ENCODE results near the gene KRT32. TPM values are rescaled to one million over a fixed set of nuclear protein-coding genes. Genes with fewer than 3 reads are reported as not detected.

Gene KRT32
- total RNA-seq, 1 experiment from 2014 or later, result not detected

GRCh38 chr17:41503202-41503601, 36.0 kb upstream of the KRT32 start:
- Histone ChIP-seq H3K27me3 (replicated peaks; ENCODE audit: insufficient read depth, low read depth, low read length, poor library complexity) (no peaks in the 10 kb centered on the region), H3K9me3 (ENCODE audit: low read depth, low read length, poor library complexity, severe bottlenecking) (no peaks in the 10 kb centered on the region), H3K4me3 (ENCODE audit: low read depth, low read length, poor library complexity, severe bottlenecking) (no peak overlapping the region), H3K4me1 (ENCODE audit: insufficient read depth, low read length, poor library complexity, severe bottlenecking) (no peaks in the 10 kb centered on the region), H3K27ac (ENCODE audit: low read depth, low read length, poor library complexity, severe bottlenecking) (no peak overlapping the region), H3K36me3 (ENCODE audit: insufficient read depth, low read length, poor library complexity, severe bottlenecking) (no peaks in the 10 kb centered on the region)
- BruUV-seq (replicated peaks), result no TSS peak
- TF ChIP-seq CTCF (conservative IDR thresholded peaks at IDR 0.05; ENCODE audit: low read depth, low read length), result no peak
- TF ChIP-seq EZH2 (IDR thresholded peaks at IDR 0.05; ENCODE audit: borderline replicate concordance, low read depth, low read length, poor library complexity, severe bottlenecking), result no peak
- CTCF ChIA-PET, result no interaction called here
- no peak for DNase-seq (ENCODE audit: low spot score)
- POLR2A ChIA-PET (ENCODE audit: low non-redundant PET), result no interaction called here
- intact Hi-C loops (cut with micrococcal nuclease; ENCODE audit: unreplicated experiment), result no loop called here

DNA sequence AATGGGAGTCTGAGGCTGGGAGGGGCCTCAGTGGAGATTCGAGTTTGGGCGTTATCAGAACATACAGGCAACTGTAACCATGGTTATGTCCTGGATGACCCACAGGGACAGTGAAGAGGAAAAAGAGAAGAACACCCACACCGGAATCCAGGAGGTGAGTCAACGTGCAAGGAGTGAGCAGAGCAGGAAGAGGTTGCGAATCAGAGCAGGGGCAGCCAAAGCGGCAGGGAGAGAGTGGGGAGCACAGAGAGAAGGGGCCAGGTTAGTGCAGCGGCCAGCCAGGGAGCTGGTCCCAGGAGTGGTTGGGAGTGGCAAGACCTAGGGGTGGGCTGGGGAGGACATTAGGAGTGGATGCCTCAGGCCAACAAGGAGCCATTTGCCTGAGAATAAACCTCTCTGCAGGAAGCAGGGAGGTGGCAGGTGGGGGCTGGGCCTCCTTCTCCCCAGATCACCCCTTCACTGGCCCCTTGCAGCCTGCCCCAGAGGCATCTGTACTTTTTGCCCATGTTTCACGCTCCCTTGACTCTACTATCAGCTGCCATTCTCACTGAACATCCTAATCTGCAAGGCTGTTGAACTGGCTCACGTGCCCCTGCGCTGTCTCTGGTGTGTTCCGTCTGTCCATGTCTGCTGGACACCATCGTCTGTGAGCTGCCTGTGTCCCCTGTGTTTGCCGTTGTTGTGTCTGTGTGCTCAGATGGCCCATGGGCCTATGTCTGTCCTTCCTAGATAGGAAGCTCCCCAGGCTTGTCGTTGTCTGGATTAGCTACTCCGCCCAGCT, 33.1 kb upstream of the KRT32 start:
- POLR2A ChIA-PET (ENCODE audit: low non-redundant PET), result no interaction called here
- CTCF ChIA-PET, result no interaction called here
- intact Hi-C loops (cut with micrococcal nuclease; ENCODE audit: unreplicated experiment), result no loop called here
- no peak overlapping the region for H3K4me3 ChIP-seq (ENCODE audit: low read depth, low read length, poor library complexity, severe bottlenecking)
- H3K27ac ChIP-seq (ENCODE audit: low read depth, low read length, poor library complexity, severe bottlenecking), result no peak overlapping the region
- BruUV-seq (replicated peaks), result no TSS peak
- TF ChIP-seq CTCF (conservative IDR thresholded peaks at IDR 0.05; ENCODE audit: low read depth, low read length), result no peak
- no peak for TF ChIP-seq EZH2 (IDR thresholded peaks at IDR 0.05; ENCODE audit: borderline replicate concordance, low read depth, low read length, poor library complexity, severe bottlenecking)
- H3K4me1 ChIP-seq (ENCODE audit: insufficient read depth, low read length, poor library complexity, severe bottlenecking), result peaks cover 4% of the 10 kb centered on the region
- no peak for DNase-seq (ENCODE audit: low spot score)
- H3K36me3 ChIP-seq (ENCODE audit: insufficient read depth, low read length, poor library complexity, severe bottlenecking), result no peaks in the 10 kb centered on the region
- H3K9me3 ChIP-seq (ENCODE audit: low read depth, low read length, poor library complexity, severe bottlenecking), result no peaks in the 10 kb centered on the region
- H3K27me3 ChIP-seq (replicated peaks; ENCODE audit: insufficient read depth, low read depth, low read length, poor library complexity), result no peaks in the 10 kb centered on the region

DNA sequence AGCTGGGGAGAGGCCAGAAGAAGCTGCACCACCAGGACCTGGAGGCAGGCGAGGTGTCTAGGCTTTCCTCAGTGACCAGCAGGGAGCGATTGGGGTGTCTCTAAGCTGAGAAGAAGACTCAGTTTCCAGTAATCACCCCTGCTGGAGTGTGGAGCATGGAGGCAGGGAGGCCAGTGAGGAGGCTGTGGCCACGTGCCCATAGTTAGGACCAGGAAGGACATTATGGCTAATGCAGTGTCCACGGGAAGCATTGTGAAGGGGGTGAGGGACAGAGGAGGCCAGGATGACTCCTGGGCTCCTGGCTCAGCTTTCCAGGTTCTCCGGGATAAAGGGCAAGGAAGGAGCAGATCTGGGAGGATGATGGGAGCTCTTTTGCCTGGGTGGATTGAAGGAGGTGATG, 32.5 kb upstream of the KRT32 start:
- no TSS peak for BruUV-seq (replicated peaks)
- Histone ChIP-seq H3K4me3 (ENCODE audit: low read depth, low read length, poor library complexity, severe bottlenecking) (no peak overlapping the region), H3K9me3 (ENCODE audit: low read depth, low read length, poor library complexity, severe bottlenecking) (no peaks in the 10 kb centered on the region), H3K36me3 (ENCODE audit: insufficient read depth, low read length, poor library complexity, severe bottlenecking) (no peaks in the 10 kb centered on the region), H3K27me3 (replicated peaks; ENCODE audit: insufficient read depth, low read depth, low read length, poor library complexity) (no peaks in the 10 kb centered on the region), H3K27ac (ENCODE audit: low read depth, low read length, poor library complexity, severe bottlenecking) (no peak overlapping the region), H3K4me1 (ENCODE audit: insufficient read depth, low read length, poor library complexity, severe bottlenecking) (peaks cover 4% of the 10 kb centered on the region)
- ChIA-PET CTCF (no interaction called here), POLR2A (ENCODE audit: low non-redundant PET) (no interaction called here)
- TF ChIP-seq CTCF (conservative IDR thresholded peaks at IDR 0.05; ENCODE audit: low read depth, low read length), result no peak
- TF ChIP-seq EZH2 (IDR thresholded peaks at IDR 0.05; ENCODE audit: borderline replicate concordance, low read depth, low read length, poor library complexity, severe bottlenecking), result no peak
- intact Hi-C loops (cut with micrococcal nuclease; ENCODE audit: unreplicated experiment), result loop anchor here (5.0 kb wide), 1 partner anchor 352 kb away; the partner anchor contains the start of gene KRTAP4-5
- no peak for DNase-seq (ENCODE audit: low spot score)
